GM15510 (cell line): ENCODE data around the gene HLA-DOB.

ENCODE experiments used
- POLR2A ChIP-seq: IDR thresholded peaks from 3 replicates; pipeline ENCODE4 v1.6.1; 2011; ENCODE audit warnings: borderline replicate concordance; ENCODE audit not compliant: insufficient read length; ENCODE audit errors: extremely low read depth

HLA-DOB gene

GRCh38 chr6:32816746-32817204, at the start of gene HLA-DOB:
Gene HLA-DOB, minus strand, starts transcription at chr6:32817002. Its CDS starts 51 bp downstream, at chr6:32816951.
- no peak for TF ChIP-seq POLR2A

GRCh38 chr6:32865724-32866443, 49.1 kb upstream of the HLA-DOB start:
- TF ChIP-seq POLR2A: no peak

- no peak for TF ChIP-seq POLR2A
Observed at GRCh38 chr6:32862725-32863124, 45.9 kb upstream of the HLA-DOB start.

- TF ChIP-seq POLR2A: no peak
Observed at GRCh38 chr6:32860674-32861073, 43.9 kb upstream of the HLA-DOB start.

GRCh38 chr6:32858194-32858593, 41.4 kb upstream of the HLA-DOB start:
- no peak for TF ChIP-seq POLR2A

GRCh38 chr6:32857156-32857891, 40.5 kb upstream of the HLA-DOB start:
- no peak for TF ChIP-seq POLR2A

GRCh38 chr6:32855467-32856174, 38.8 kb upstream of the HLA-DOB start:
- TF ChIP-seq POLR2A: no peak

GRCh38 chr6:32854376-32855178, 37.8 kb upstream of the HLA-DOB start:
- TF ChIP-seq POLR2A: peak; percentile 14

GRCh38 chr6:32853541-32854375, 37.0 kb upstream of the HLA-DOB start, which contains the start of the genes PSMB9 and TAP1:
Gene PSMB9, plus strand, starts transcription at chr6:32854192. Its CDS starts 38 bp downstream, at chr6:32854230.
Gene TAP1, minus strand, starts transcription at chr6:32853704. Its CDS starts 68 bp downstream, at chr6:32853636.
- peak; percentile 93 for TF ChIP-seq POLR2A

GRCh38 chr6:32852844-32853540, 36.2 kb upstream of the HLA-DOB start:
- peak; percentile 31 for TF ChIP-seq POLR2A

- no peak for TF ChIP-seq POLR2A
Observed at GRCh38 chr6:32852018-32852843, 35.4 kb upstream of the HLA-DOB start.

GRCh38 chr6:32851025-32851424, 34.2 kb upstream of the HLA-DOB start:
- peak; percentile 15 for TF ChIP-seq POLR2A
